Neural progenitor cell (in vitro differentiated cells): ENCODE results near the gene SNRPB. TPM values are rescaled to one million over a fixed set of nuclear protein-coding genes. Genes with fewer than 3 reads are reported as not detected.

Experiments used
- DNase-seq: peaks from one replicate; pipeline ENCODE4 v3.0.0-alpha.2; 2016; ENCODE audit warnings: low spot score
- H2AFZ ChIP-seq: fragments of 200-600 bp; sonication (generic); replicated peaks from 2 replicates; pipeline ENCODE4 v1.6.1; 2016; ENCODE audit warnings: antibody characterized with exemption
- H3F3A ChIP-seq: fragments of 200-600 bp; sonication (generic); 2 replicates; pipeline ENCODE4 v1.6.1; 2016; ENCODE audit warnings: antibody characterized with exemption, low read depth
- H3K27ac ChIP-seq: fragments of 200-600 bp; sonication (generic); 2 replicates; pipeline ENCODE4 v1.5.1; 2016; ENCODE audit warnings: mild to moderate bottlenecking
- H3K27me3 ChIP-seq: fragments of 200-600 bp; sonication (generic); 2 replicates; pipeline ENCODE4 v1.6.1; 2016; ENCODE audit warnings: mild to moderate bottlenecking, moderate library complexity
- H3K36me3 ChIP-seq: fragments of 200-600 bp; sonication (generic); 2 replicates; pipeline ENCODE4 v1.5.1; 2016
- H3K4me1 ChIP-seq: fragments of 200-600 bp; sonication (generic); 2 replicates; pipeline ENCODE4 v1.6.1; 2016; ENCODE audit warnings: mixed run types
- H3K4me2 ChIP-seq: fragments of 200-600 bp; sonication (generic); 2 replicates; pipeline ENCODE4 v1.6.1; 2016
- H3K4me3 ChIP-seq: fragments of 200-600 bp; sonication (generic); 2 replicates; pipeline ENCODE4 v1.5.1; 2016
- H3K79me2 ChIP-seq: fragments of 200-600 bp; sonication (generic); 2 replicates; pipeline ENCODE4 v1.6.1; 2016; ENCODE audit warnings: low read depth
- H3K9ac ChIP-seq: fragments of 200-600 bp; sonication (generic); 2 replicates; pipeline ENCODE4 v1.6.1; 2016
- H3K9me3 ChIP-seq: fragments of 200-600 bp; sonication (generic); 2 replicates; pipeline ENCODE4 v1.5.1; 2016; ENCODE audit warnings: low read depth
- H4K20me1 ChIP-seq: fragments of 200-600 bp; sonication (generic); 2 replicates; pipeline ENCODE4 v1.6.1; 2016; ENCODE audit warnings: low read depth
- H3K27ac Mint-ChIP-seq: 3 replicates; pipeline ENCODE4 v1.8.0; 2021; ENCODE audit warnings: mixed read lengths
- H3K27me3 Mint-ChIP-seq: 2 replicates; pipeline ENCODE4 v1.8.0; 2022; ENCODE audit warnings: low read depth, mild to moderate bottlenecking, inconsistent platforms, moderate library complexity, mixed read lengths; ENCODE audit not compliant: insufficient read depth
- H3K36me3 Mint-ChIP-seq: 3 replicates; pipeline ENCODE4 v1.8.0; 2021; ENCODE audit warnings: mixed read lengths
- H3K4me1 Mint-ChIP-seq: 3 replicates; pipeline ENCODE4 v1.8.0; 2021; ENCODE audit warnings: mixed read lengths
- H3K4me3 Mint-ChIP-seq: 3 replicates; pipeline ENCODE4 v1.8.0; 2021; ENCODE audit warnings: mild to moderate bottlenecking, moderate library complexity, mixed read lengths
- H3K9me3 Mint-ChIP-seq: 3 replicates; pipeline ENCODE4 v1.8.0; 2020; ENCODE audit warnings: mixed read lengths
- CTCF ChIP-seq: fragments of 200-600 bp; sonication (generic); IDR thresholded peaks from 2 replicates; pipeline ENCODE4 v1.5.1; 2017; ENCODE audit warnings: antibody characterized with exemption, mild to moderate bottlenecking
- EZH2 ChIP-seq: fragments of 200-600 bp; sonication (generic); IDR thresholded peaks from 2 replicates; pipeline ENCODE4 v1.6.1; 2017; ENCODE audit warnings: antibody characterized with exemption, mild to moderate bottlenecking, moderate library complexity
- EZH2phosphoT487 ChIP-seq: fragments of 200-600 bp; sonication (generic); IDR thresholded peaks from 2 replicates; pipeline ENCODE4 v1.6.1; 2017; ENCODE audit warnings: antibody characterized with exemption
- total RNA-seq: library from RNA; depleted of rRNA; stranded (reverse); fragments of >200 nt; gene quantifications from 2 replicates; pipeline ENCODE4 v1.2.3, GENCODE V29; 2015; ENCODE audit warnings: low replicate concordance

Gene SNRPB
- total RNA-seq, 1 donor from 2014 or later = 323 TPM

GRCh38 chr20:2467412-2467811 is 3.2 kb downstream of the SNRPB start:
- no peaks in the 10 kb centered on the region for H3K9me3 Mint-ChIP-seq
- peaks cover 43% of the 10 kb centered on the region for H3K36me3 Mint-ChIP-seq
- no peak for DNase-seq
- H3K27me3 Mint-ChIP-seq = peaks cover 13% of the 10 kb centered on the region
- no peak overlapping the region for H3K27ac Mint-ChIP-seq
- Histone ChIP-seq H3K4me3 (peak overlapping the region; percentile 88), H3K27ac (no peak overlapping the region), H3K79me2 (peaks cover 71% of the 10 kb centered on the region), H3K27me3 (no peaks in the 10 kb centered on the region), H3K9ac (no peak overlapping the region), H3K36me3 (peaks cover 31% of the 10 kb centered on the region), H3K4me2 (peak overlapping the region; percentile 100), H3K9me3 (no peaks in the 10 kb centered on the region), H2AFZ (no peak overlapping the region), H3F3A (peaks cover 39% of the 10 kb centered on the region), H3K4me1 (peaks cover 13% of the 10 kb centered on the region), H4K20me1 (peaks cover 77% of the 10 kb centered on the region)
- peak overlapping the region; percentile 54 for H3K4me3 Mint-ChIP-seq
- no peak for TF ChIP-seq EZH2
- TF ChIP-seq EZH2phosphoT487 = no peak
- TF ChIP-seq CTCF = no peak
- H3K4me1 Mint-ChIP-seq = peaks cover 28% of the 10 kb centered on the region

- Histone ChIP-seq H3K9me3 (no peaks in the 10 kb centered on the region), H3K27me3 (no peaks in the 10 kb centered on the region), H2AFZ (no peak overlapping the region), H3K4me2 (no peak overlapping the region), H3K36me3 (peaks cover 51% of the 10 kb centered on the region), H3K9ac (no peak overlapping the region), H3K79me2 (peaks cover 65% of the 10 kb centered on the region), H3F3A (peaks cover 55% of the 10 kb centered on the region), H3K4me1 (peaks cover 13% of the 10 kb centered on the region), H4K20me1 (peaks cover 86% of the 10 kb centered on the region), H3K4me3 (no peak overlapping the region), H3K27ac (no peak overlapping the region)
- no peak overlapping the region for H3K4me3 Mint-ChIP-seq
- H3K27ac Mint-ChIP-seq = no peak overlapping the region
- TF ChIP-seq EZH2phosphoT487 (no peak), EZH2 (no peak), CTCF (no peak)
- H3K36me3 Mint-ChIP-seq = peaks cover 56% of the 10 kb centered on the region
- no peak for DNase-seq
- H3K27me3 Mint-ChIP-seq = peaks cover 6% of the 10 kb centered on the region
- H3K4me1 Mint-ChIP-seq = peaks cover 22% of the 10 kb centered on the region
- no peaks in the 10 kb centered on the region for H3K9me3 Mint-ChIP-seq
Measured at GRCh38 chr20:2465100-2465499, 5.5 kb downstream of the SNRPB start.

- no peaks in the 10 kb centered on the region for H3K9me3 Mint-ChIP-seq
- H3K4me1 Mint-ChIP-seq = peaks cover 14% of the 10 kb centered on the region
- no peak overlapping the region for H3K4me3 Mint-ChIP-seq
- no peak overlapping the region for H3K27ac Mint-ChIP-seq
- Histone ChIP-seq H2AFZ (no peak overlapping the region), H3K79me2 (peaks cover 52% of the 10 kb centered on the region), H3K4me3 (no peak overlapping the region), H3K9me3 (no peaks in the 10 kb centered on the region), H3K4me2 (no peak overlapping the region), H3K4me1 (peaks cover 9% of the 10 kb centered on the region), H4K20me1 (peaks cover 73% of the 10 kb centered on the region), H3K9ac (no peak overlapping the region), H3F3A (peaks cover 67% of the 10 kb centered on the region), H3K27ac (no peak overlapping the region), H3K27me3 (no peaks in the 10 kb centered on the region), H3K36me3 (peaks cover 54% of the 10 kb centered on the region)
- DNase-seq = no peak
- H3K27me3 Mint-ChIP-seq = peaks cover 3% of the 10 kb centered on the region
- TF ChIP-seq CTCF (no peak), EZH2phosphoT487 (no peak), EZH2 (no peak)
- peaks cover 54% of the 10 kb centered on the region for H3K36me3 Mint-ChIP-seq
Measured at GRCh38 chr20:2463616-2464365, 6.8 kb downstream of the SNRPB start.
